Testis (tissue), 3 donors: ENCODE measurements around the gene SALL2. TPM values are rescaled to one million over a fixed set of nuclear protein-coding genes. Genes with fewer than 3 reads are reported as not detected.
"Not testable (repeated sequence)": the region's sequence is repeated elsewhere in the genome, so short reads cannot be mapped to it uniquely, and the experiment has no call there.

Source experiments
- DNase-seq: peaks from one replicate; pipeline ENCODE4 v3.0.0-alpha.2; 2019
- H3K27ac ChIP-seq, 2 donors: fragments of 200-600 bp; sonication (generic); one replicate each; pipeline ENCODE4 v1.5.1; 2019
- H3K27me3 ChIP-seq: fragments of 200-600 bp; sonication (generic); one replicate; pipeline ENCODE4 v1.5.1; 2019
- H3K36me3 ChIP-seq: fragments of 200-600 bp; sonication (generic); one replicate; pipeline ENCODE4 v1.5.1; 2017; ENCODE audit warnings: low read depth; ENCODE audit errors: missing control alignments
- H3K4me1 ChIP-seq: fragments of 200-600 bp; sonication (generic); one replicate; pipeline ENCODE4 v1.5.1; 2019
- H3K4me3 ChIP-seq, 2 donors: fragments of 200-600 bp; sonication (generic); one replicate each; pipeline ENCODE4 v1.5.1; 2017 to 2019
- H3K9me3 ChIP-seq: fragments of 200-600 bp; sonication (generic); one replicate; pipeline ENCODE4 v1.5.1; 2017
- POLR2A ChIP-seq: fragments of 450-650 bp; IDR thresholded peaks from one replicate; pipeline ENCODE4 v1.6.1; 2017; ENCODE audit warnings: antibody characterized with exemption, mild to moderate bottlenecking, moderate library complexity
- WGBS, 2 donors: methylation state at CpG; one replicate each; pipeline ENCODE4 v1.1.5; 2018; 5-methylcytosine and 5-hydroxymethylcytosine counted together
- intact Hi-C: fragments of 100-400 bp; cut with DNase I; formaldehyde crosslinking; loops from one replicate; pipeline ENCODE4 v1.15.1; 2023; ENCODE audit warnings: low total_unique reads
- polyA plus RNA-seq: library from polyadenylated mRNA; stranded (reverse); fragments of 350-450 nt; fragmentation: Illumina TruSeq; extraction: RNeasy Lipid Tissue Mini Kit (QIAGEN cat#74804); gene quantifications from one replicate; pipeline ENCODE4 v1.2.3, GENCODE V29; 2014; ENCODE audit warnings: low read depth, low replicate concordance; ENCODE audit not compliant: insufficient read depth
- total RNA-seq, 2 donors: library from RNA; depleted of rRNA; stranded (reverse); fragments of >200 nt; gene quantifications; one replicate each; pipeline ENCODE4 v1.2.3, GENCODE V29; 2016
- TF ChIP-seq, protein P1 (sequence below), 3 experiments: fragments of 450-650 bp in 2 of 3; fragments of 200-600 bp in 1 of 3; sonication (generic) in 1 of 3; IDR thresholded peaks; one replicate each; pipeline ENCODE4 v1.5.1; 2016 to 2019; ENCODE audit warnings: antibody characterized with exemption in 3 of 3, mild to moderate bottlenecking in 2 of 3, moderate library complexity in 1 of 3

Gene SALL2
- total and polyA plus RNA-seq, 3 donors from 2014 or later: 4.1 to 5.5 (median 5.0) TPM

DNA sequence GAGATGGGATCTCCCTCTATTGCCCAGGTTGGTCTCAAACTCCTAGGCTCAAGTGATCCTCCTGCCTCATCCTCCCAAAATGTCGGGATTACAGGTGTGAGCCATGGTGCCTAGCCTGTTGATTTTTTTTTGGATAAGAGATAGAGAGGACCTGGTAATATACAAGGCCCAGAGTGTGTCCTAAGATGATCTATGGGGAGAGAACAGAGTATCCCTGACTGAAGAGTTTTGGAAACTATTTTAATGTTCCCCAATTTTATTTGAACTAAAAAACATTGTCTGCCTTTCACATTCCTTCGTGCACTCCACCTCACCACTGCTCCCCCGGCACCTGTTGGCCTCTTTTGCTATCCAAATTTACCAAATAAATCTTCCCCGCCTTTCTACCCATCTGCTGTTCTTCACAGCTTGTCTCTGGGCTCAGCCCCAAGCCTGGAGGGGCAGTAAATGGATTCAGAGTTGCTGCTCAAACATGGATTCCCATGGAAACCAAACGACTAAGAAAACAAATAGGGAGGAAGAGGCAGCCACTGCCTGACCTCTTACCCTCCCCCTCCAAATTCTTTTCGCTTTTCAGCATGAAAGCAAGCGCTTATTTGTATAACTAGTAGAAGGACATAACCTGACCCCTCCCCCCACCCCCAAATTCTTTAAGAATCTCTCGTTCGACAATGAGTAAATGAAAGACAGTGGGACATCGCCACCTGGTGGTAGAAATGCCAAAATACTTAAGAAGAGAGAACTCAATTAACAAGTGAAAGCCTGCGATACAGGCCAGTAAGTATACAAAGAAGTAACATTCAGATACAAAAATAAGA, 31.1 kb upstream of the SALL2 start:
- Histone ChIP-seq H3K27ac (peak overlapping the region; percentile 21 to 76), H3K36me3 (no peaks in the 10 kb centered on the region), H3K4me1 (peaks cover 17% of the 10 kb centered on the region), H3K9me3 (no peaks in the 10 kb centered on the region), H3K4me3 (peak overlapping the region; percentile 19 to 34), H3K27me3 (no peaks in the 10 kb centered on the region)
- TF ChIP-seq, protein P1, sequence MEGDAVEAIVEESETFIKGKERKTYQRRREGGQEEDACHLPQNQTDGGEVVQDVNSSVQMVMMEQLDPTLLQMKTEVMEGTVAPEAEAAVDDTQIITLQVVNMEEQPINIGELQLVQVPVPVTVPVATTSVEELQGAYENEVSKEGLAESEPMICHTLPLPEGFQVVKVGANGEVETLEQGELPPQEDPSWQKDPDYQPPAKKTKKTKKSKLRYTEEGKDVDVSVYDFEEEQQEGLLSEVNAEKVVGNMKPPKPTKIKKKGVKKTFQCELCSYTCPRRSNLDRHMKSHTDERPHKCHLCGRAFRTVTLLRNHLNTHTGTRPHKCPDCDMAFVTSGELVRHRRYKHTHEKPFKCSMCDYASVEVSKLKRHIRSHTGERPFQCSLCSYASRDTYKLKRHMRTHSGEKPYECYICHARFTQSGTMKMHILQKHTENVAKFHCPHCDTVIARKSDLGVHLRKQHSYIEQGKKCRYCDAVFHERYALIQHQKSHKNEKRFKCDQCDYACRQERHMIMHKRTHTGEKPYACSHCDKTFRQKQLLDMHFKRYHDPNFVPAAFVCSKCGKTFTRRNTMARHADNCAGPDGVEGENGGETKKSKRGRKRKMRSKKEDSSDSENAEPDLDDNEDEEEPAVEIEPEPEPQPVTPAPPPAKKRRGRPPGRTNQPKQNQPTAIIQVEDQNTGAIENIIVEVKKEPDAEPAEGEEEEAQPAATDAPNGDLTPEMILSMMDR (IDR thresholded peaks at IDR 0.05): peak; percentile 85 to 89 (median 86)
- TF ChIP-seq POLR2A: no peak
- DNase-seq: peak; percentile 96
- WGBS, 2 donors: 4 to 7% methylated on average over 11 of the region's 11 CpGs
- intact Hi-C loops: no loop called here

DNA sequence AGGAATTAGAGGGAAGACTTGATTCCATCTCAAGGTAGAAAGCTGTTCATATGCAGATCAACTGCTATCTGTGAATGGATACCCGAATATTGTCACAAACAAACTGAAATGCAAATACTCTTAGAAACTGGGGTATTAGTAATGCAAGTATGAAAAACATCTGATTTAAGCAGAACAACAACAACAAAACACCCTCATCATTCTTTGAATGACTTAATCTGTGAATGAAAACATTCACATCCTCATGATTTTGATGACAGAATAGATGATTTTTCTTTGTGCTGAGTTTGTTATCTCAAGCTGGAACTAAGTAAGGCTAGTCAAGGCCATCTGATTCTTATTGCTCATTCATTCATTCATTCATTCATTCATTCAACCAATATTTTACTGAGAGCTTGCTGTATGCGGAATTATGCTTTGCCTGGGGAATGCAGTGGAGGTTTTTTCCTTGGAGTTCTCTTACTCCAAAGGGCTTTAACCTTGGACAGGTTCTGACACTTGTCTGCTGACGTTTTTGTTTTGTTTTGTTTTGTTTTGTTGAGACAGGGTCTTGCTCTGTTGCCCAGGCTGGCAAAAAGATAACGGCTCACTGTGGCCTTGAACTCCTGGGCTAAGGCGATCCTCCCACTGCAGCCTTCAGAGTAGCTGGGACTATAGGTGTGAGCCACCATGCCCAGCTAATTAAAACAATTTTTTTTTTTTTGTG, 30.4 kb upstream of the SALL2 start:
- Histone ChIP-seq H3K4me1 (peaks cover 17% of the 10 kb centered on the region), H3K9me3 (no peaks in the 10 kb centered on the region), H3K27me3 (no peaks in the 10 kb centered on the region), H3K4me3 (no peak overlapping the region), H3K27ac (peak overlapping the region in 1 of 2 donors; percentile 76), H3K36me3 (no peaks in the 10 kb centered on the region)
- DNase-seq: no peak
- intact Hi-C loops: no loop called here
- TF ChIP-seq, protein P1 (IDR thresholded peaks at IDR 0.05): no peak
- TF ChIP-seq POLR2A: no peak
- WGBS, 2 donors: 42 to 43% methylated on average over 5 of the region's 5 CpGs

DNA sequence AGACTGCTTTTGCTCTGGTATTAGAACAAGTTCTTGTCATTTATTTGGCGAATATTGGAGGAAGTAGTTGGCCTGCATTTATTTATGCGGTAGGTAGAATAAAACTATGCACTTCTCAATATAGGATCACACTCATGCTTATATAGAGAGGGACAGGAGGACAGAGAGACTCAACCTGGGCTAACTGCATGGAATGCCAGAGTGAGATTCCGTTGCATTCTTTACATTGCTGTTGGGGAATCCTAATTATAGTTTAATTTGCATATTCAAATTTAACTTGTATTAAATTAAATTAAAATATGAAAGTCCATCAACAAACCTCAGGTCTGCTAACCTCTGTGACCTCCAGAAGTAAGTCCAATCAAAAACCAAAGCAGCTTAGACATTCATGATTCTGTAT, 27.1 kb upstream of the SALL2 start:
- no peaks in the 10 kb centered on the region for H3K36me3 ChIP-seq
- H3K4me1 ChIP-seq: peaks cover 15% of the 10 kb centered on the region
- intact Hi-C loops: no loop called here
- no peaks in the 10 kb centered on the region for H3K9me3 ChIP-seq
- WGBS, 2 donors: 91 to 96% methylated on average over 3 of the region's 3 CpGs
- DNase-seq: no peak
- no peaks in the 10 kb centered on the region for H3K27me3 ChIP-seq
- H3K4me3 ChIP-seq: no peak overlapping the region
- TF ChIP-seq, protein P1 (IDR thresholded peaks at IDR 0.05): no peak
- no peak overlapping the region for H3K27ac ChIP-seq

DNA sequence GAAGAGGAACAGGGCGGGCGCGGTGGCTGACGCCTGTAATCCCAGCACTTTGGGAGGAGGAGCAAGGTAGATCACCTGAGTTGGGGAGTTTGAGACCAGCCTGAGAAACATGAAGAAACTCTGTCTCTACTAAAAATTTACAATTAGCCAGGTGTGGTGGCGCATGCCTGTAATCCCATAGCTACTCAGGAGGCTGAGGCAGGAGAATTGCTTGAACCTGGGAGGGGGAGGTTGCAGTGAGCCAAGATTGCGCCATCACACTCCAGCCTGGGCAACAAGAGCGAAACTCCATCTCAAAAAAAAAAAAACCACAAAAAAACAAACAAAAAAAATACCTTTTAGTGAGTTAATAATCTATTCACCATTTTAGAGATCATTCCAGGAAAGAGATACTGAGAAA, 18.4 kb upstream of the SALL2 start:
- intact Hi-C loops, H3K27me3 ChIP-seq, H3K4me3 ChIP-seq, H3K36me3 ChIP-seq, H3K9me3 ChIP-seq, H3K27ac ChIP-seq, DNase-seq, H3K4me1 ChIP-seq: not testable (repeated sequence)
- 89 to 96% methylated on average over 7 of the region's 7 CpGs for WGBS, 2 donors

DNA sequence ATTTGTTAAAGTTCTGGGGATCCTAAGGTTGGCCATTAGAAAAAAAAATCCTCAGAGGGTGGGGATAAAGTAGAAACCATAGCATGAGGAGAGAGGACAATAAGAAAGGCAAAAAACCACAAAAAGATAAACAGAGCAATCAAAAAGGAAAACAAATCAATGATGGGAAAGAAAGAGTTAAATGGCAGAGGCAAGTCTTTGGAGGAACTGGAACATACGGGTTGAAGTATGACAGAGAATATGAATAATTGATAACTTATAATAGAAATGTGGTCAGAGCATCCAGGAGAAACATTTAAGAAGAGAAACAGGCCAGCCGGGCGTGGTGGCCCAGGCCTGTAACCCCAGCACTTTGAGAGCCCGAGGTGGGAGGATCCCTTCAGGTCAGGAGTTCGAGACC, 17.8 kb upstream of the SALL2 start:
- intact Hi-C loops: no loop called here
- Histone ChIP-seq H3K27ac (no peak overlapping the region), H3K4me1 (no peaks in the 10 kb centered on the region), H3K4me3 (no peak overlapping the region), H3K27me3 (no peaks in the 10 kb centered on the region), H3K9me3 (no peaks in the 10 kb centered on the region), H3K36me3 (no peaks in the 10 kb centered on the region)
- TF ChIP-seq, protein P1 (IDR thresholded peaks at IDR 0.05): no peak
- TF ChIP-seq POLR2A: no peak
- 66 to 67% methylated on average over 5 of the region's 5 CpGs for WGBS, 2 donors
- DNase-seq: no peak
